KOPT-K1 (cell line): ENCODE data around the gene WNK1.

Experiments
- H3K27ac ChIP-seq: fragments of 200-600 bp; sonication (generic); 2 replicates; pipeline ENCODE4 v1.5.1; 2016; ENCODE audit warnings: antibody characterized with exemption, mild to moderate bottlenecking, low read depth, low read length; ENCODE audit not compliant: poor library complexity, severe bottlenecking
- H3K36me3 ChIP-seq: fragments of 200-600 bp; sonication (generic); 2 replicates; pipeline ENCODE4 v1.5.1; 2017; ENCODE audit warnings: antibody characterized with exemption, mild to moderate bottlenecking, low read length, moderate library complexity; ENCODE audit not compliant: insufficient read depth
- H3K9me3 ChIP-seq: fragments of 200-600 bp; sonication (generic); 2 replicates; pipeline ENCODE4 v1.5.1; 2017; ENCODE audit warnings: antibody characterized with exemption, low read length, mild to moderate bottlenecking; ENCODE audit not compliant: insufficient read depth, poor library complexity, severe bottlenecking

WNK1 gene

GRCh38 chr12:873954-874353 is 121.6 kb downstream of the WNK1 start:
- H3K36me3 ChIP-seq = peaks cover 91% of the 10 kb centered on the region
- no peaks in the 10 kb centered on the region for H3K9me3 ChIP-seq
- no peak overlapping the region for H3K27ac ChIP-seq

- Histone ChIP-seq H3K27ac (no peak overlapping the region), H3K9me3 (no peaks in the 10 kb centered on the region), H3K36me3 (peaks cover 92% of the 10 kb centered on the region)
Observed at GRCh38 chr12:879641-880040, 127.3 kb downstream of the WNK1 start.

DNA sequence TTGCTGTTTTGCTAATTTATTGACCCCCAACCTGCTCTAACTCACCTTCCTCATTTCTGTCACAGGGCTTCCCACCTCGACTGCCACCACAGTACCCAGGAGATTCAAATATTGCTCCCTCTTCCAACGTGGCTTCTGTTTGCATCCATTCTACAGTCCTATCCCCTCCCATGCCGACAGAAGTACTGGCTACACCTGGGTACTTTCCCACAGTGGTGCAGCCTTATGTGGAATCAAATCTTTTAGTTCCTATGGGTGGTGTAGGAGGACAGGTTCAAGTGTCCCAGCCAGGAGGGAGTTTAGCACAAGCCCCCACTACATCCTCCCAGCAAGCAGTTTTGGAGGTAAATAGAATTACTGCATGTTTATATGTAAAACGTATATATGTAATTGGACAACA is 128.3 kb downstream of the WNK1 start:
- Histone ChIP-seq H3K9me3 (no peaks in the 10 kb centered on the region), H3K27ac (no peak overlapping the region), H3K36me3 (peaks cover 92% of the 10 kb centered on the region)

- Histone ChIP-seq H3K27ac (no peak overlapping the region), H3K9me3 (no peaks in the 10 kb centered on the region), H3K36me3 (peaks cover 100% of the 10 kb centered on the region)
Observed at GRCh38 chr12:884746-885414, 132.5 kb downstream of the WNK1 start.

GRCh38 chr12:885701-886100 is 133.3 kb downstream of the WNK1 start:
- H3K9me3 ChIP-seq = no peaks in the 10 kb centered on the region

DNA sequence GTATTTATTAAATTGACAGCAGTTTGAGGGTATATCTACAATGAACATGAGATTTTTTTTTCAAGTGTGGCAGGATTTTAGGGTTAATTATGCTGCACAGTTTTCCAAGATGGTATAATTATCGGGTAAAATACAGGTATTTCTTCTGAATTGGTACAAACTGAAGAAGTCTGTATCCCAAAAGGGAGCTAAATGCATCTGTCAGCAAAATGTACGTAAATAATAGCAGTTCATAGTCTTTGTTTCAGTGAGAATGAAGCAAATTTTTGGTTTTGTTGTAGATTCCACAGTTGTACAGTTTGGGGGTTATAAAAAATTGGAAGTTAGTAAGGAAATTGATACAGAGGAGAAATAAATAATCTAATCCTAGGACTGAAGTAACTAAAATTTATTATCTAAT is 133.8 kb downstream of the WNK1 start:
- Histone ChIP-seq H3K9me3 (no peaks in the 10 kb centered on the region), H3K27ac (no peak overlapping the region), H3K36me3 (peaks cover 100% of the 10 kb centered on the region)

More at GRCh38 chr12:885701-886100, 133.3 kb downstream of the WNK1 start:
- no peak overlapping the region for H3K27ac ChIP-seq
- H3K36me3 ChIP-seq = peaks cover 100% of the 10 kb centered on the region

GRCh38 chr12:894226-894625 is 141.8 kb downstream of the WNK1 start:
- H3K36me3 ChIP-seq = peaks cover 93% of the 10 kb centered on the region
- no peak overlapping the region for H3K27ac ChIP-seq
- H3K9me3 ChIP-seq = no peaks in the 10 kb centered on the region

GRCh38 chr12:896031-896430 is 143.7 kb downstream of the WNK1 start:
- Histone ChIP-seq H3K36me3 (peaks cover 93% of the 10 kb centered on the region), H3K9me3 (no peaks in the 10 kb centered on the region)

DNA sequence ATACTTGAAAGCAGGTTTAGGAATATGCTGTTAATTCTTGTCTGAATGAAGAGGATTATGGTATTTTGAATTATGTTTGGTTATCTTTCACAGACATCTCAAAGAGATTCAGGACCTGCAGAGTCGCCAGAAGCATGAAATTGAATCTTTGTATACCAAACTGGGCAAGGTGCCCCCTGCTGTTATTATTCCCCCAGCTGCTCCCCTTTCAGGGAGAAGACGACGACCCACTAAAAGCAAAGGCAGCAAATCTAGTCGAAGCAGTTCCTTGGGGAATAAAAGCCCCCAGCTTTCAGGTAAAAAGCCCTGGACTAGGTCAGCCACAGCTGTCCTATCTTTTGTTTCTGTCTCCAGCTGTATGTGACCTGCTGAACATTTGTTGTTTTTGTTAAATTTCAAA is 145.0 kb downstream of the WNK1 start:
- Histone ChIP-seq H3K36me3 (peaks cover 96% of the 10 kb centered on the region), H3K27ac (no peak overlapping the region), H3K9me3 (no peaks in the 10 kb centered on the region)

More at GRCh38 chr12:896031-896430, 143.7 kb downstream of the WNK1 start:
- H3K27ac ChIP-seq = no peak overlapping the region

DNA sequence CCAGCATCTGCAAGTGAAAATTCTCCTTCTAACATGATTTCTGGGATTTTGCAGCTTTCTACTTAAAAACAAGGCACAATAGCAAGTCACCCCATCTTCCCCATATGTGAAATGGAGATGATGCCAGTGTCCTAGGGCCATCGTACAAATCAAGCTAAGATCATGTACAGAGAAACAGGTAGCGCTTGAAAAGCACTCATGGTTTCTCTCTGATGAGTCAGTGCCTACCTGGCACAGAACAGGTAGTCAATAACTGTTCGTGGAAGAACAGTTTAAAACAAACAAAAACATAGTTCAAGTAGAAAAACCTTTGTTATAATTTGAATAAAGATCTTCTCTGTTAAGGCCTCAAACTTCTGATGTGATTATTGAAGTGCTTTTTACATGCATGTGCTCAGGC is 150.2 kb downstream of the WNK1 start:
- H3K36me3 ChIP-seq = peaks cover 98% of the 10 kb centered on the region
- no peak overlapping the region for H3K27ac ChIP-seq
- H3K9me3 ChIP-seq = no peaks in the 10 kb centered on the region

- peaks cover 98% of the 10 kb centered on the region for H3K36me3 ChIP-seq
- H3K27ac ChIP-seq = no peak overlapping the region
- no peaks in the 10 kb centered on the region for H3K9me3 ChIP-seq
Observed at GRCh38 chr12:903055-903454, 150.7 kb downstream of the WNK1 start.

GRCh38 chr12:904010-904414 is 151.6 kb downstream of the WNK1 start:
- Histone ChIP-seq H3K36me3 (peaks cover 100% of the 10 kb centered on the region), H3K27ac (peak overlapping the region; percentile 15)

DNA sequence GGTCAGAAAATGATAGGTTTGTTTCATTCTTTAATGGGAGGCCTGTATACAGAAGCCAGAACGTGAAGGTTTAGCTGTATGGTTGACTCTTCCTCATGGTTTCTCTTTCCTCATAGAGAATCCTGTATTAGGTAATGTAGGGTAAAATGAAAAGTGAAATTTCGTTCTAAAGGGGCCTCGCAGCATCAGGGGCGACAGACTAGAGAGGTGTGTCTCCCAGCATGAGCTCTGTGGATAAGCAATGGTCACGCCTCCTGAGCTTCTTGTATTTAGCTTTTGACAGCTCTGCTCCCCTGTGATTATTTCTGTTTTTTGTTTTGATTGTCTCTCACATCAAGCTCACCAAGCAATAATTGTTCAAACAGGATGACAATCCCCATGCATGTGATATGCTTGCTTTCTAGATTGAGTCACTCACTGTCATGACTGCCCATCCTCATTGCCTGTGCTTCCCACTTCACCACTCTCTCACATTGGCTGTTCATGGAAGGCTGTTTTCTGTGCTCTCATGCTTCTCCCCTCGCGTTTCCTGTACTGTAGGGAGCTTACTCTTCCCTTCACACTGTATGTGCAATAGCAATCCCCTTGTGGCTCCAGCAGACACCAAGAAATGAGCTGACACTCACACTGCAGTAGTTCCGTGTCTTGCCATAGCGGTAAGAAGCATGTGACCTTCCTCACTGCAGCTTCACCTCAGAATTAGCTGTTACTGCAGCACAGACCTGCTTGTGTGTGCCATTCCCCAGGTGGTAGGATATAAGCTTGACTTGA is 153.1 kb downstream of the WNK1 start:
- peak overlapping the region; percentile 22 for H3K27ac ChIP-seq
- peaks cover 100% of the 10 kb centered on the region for H3K36me3 ChIP-seq

More at GRCh38 chr12:904010-904414, 151.6 kb downstream of the WNK1 start:
- no peaks in the 10 kb centered on the region for H3K9me3 ChIP-seq

GRCh38 chr12:906062-906585 is 153.7 kb downstream of the WNK1 start:
- no peaks in the 10 kb centered on the region for H3K9me3 ChIP-seq
- H3K36me3 ChIP-seq = peaks cover 100% of the 10 kb centered on the region
- H3K27ac ChIP-seq = peak overlapping the region; percentile 22

More for the DNA sequence above, 153.1 kb downstream of the WNK1 start:
- H3K9me3 ChIP-seq = no peaks in the 10 kb centered on the region

- H3K9me3 ChIP-seq = no peaks in the 10 kb centered on the region
- peaks cover 100% of the 10 kb centered on the region for H3K36me3 ChIP-seq
- H3K27ac ChIP-seq = no peak overlapping the region
Observed at GRCh38 chr12:907413-908185, 155.2 kb downstream of the WNK1 start.
